GM06990 (cell line): ENCODE data around the gene EVPL.

Experiments
- DNase-seq: peaks from one replicate; pipeline ENCODE4 v3.0.0-alpha.2; 2011; ENCODE audit not compliant: insufficient read length; ENCODE audit errors: extremely low read depth
- H3K27me3 ChIP-seq: replicated peaks from 2 replicates; pipeline ENCODE4 v1.6.0; 2011; ENCODE audit warnings: low read length; ENCODE audit not compliant: control insufficient read depth, insufficient read depth
- H3K36me3 ChIP-seq: 2 replicates; pipeline ENCODE4 v1.5.1; 2011; ENCODE audit warnings: low read length; ENCODE audit not compliant: control insufficient read depth, insufficient read depth
- H3K4me3 ChIP-seq: replicated peaks from 2 replicates; pipeline ENCODE4 v1.5.1; 2011; ENCODE audit warnings: low read depth, mild to moderate bottlenecking, control low read depth, low read length
- CTCF ChIP-seq: IDR thresholded peaks from 2 replicates; pipeline ENCODE4 v1.5.1; 2011; ENCODE audit warnings: low read length, control low read depth, mild to moderate bottlenecking, inconsistent platforms; ENCODE audit not compliant: insufficient read depth, poor library complexity, severe bottlenecking

EVPL gene

GRCh38 chr17:76027159-76027839, at the start of gene EVPL:
Gene EVPL (minus strand): TSS chr17:76027306. CDS start chr17:76027198, 108 bp downstream.
- no peak for DNase-seq
- no peak within 1 kb of the TSS for H3K4me3 ChIP-seq
- no peaks in the 10 kb centered on the region; the same call in 1 of the 2 replicates for H3K27me3 ChIP-seq
- H3K36me3 ChIP-seq = no peaks in the 10 kb centered on the region
- TF ChIP-seq CTCF = no peak

GRCh38 chr17:76076146-76076764, 49.1 kb upstream of the EVPL start:
- no peak for DNase-seq
- TF ChIP-seq CTCF = no peak
- H3K27me3 ChIP-seq = peaks cover 9% of the 10 kb centered on the region
- no peaks in the 10 kb centered on the region for H3K36me3 ChIP-seq
- H3K4me3 ChIP-seq = no peak overlapping the region

- TF ChIP-seq CTCF = no peak
- Histone ChIP-seq H3K36me3 (no peaks in the 10 kb centered on the region), H3K27me3 (peaks cover 9% of the 10 kb centered on the region), H3K4me3 (no peak overlapping the region)
- no peak for DNase-seq
These were observed 48.4 kb upstream of the EVPL start for GRCh38 chr17:76075364-76076145.

GRCh38 chr17:76074390-76075363, 47.6 kb upstream of the EVPL start, which contains the start of gene GALR2:
Gene GALR2 (plus strand): TSS chr17:76074781. CDS start chr17:76074884, 103 bp downstream.
- Histone ChIP-seq H3K27me3 (peaks cover 9% of the 10 kb centered on the region), H3K4me3 (no peak within 1 kb of the TSS)
- no peak for DNase-seq

More at GRCh38 chr17:76074390-76075363, 47.6 kb upstream of the EVPL start, which contains the start of gene GALR2:
- no peaks in the 10 kb centered on the region for H3K36me3 ChIP-seq
- TF ChIP-seq CTCF = no peak
